GM12878 (cell line): ENCODE data around the gene ADK. TPM values are rescaled to one million over a fixed set of nuclear protein-coding genes. Genes with fewer than 3 reads are reported as not detected.

ENCODE experiments used
- CBFB ChIP-seq: IDR thresholded peaks from 2 replicates; pipeline ENCODE4 v1.6.1; 2016; ENCODE audit warnings: antibody characterized with exemption, low read depth
- CBX3 ChIP-seq: fragments of 200-600 bp; sonication (generic); IDR thresholded peaks from 2 replicates; pipeline ENCODE4 v1.6.1; 2016; ENCODE audit warnings: low read depth, borderline replicate concordance
- E2F8 ChIP-seq: fragments of 450-650 bp; IDR thresholded peaks from 2 replicates; pipeline ENCODE4 v1.6.1; 2018; ENCODE audit warnings: mild to moderate bottlenecking, low read depth, moderate library complexity; ENCODE audit not compliant: partially characterized antibody
- ETV6 ChIP-seq, 2 experiments: fragments of 450-650 bp in 1 of 2; IDR thresholded peaks in 1 of 2; conservative IDR thresholded peaks in 1 of 2; 2 replicates each; pipeline ENCODE4 v1.6.1; 2014; ENCODE audit warnings: antibody characterized with exemption in 1 of 2, borderline replicate concordance in 1 of 2, low read depth in 1 of 2, mild to moderate bottlenecking in 1 of 2, moderate library complexity in 1 of 2
- IKZF2 ChIP-seq, 2 experiments: fragments of 450-650 bp; IDR thresholded peaks; 2 replicates each; pipeline ENCODE4 v1.6.1; 2017; ENCODE audit warnings: mild to moderate bottlenecking in 2 of 2, moderate library complexity in 2 of 2
- IRF5 ChIP-seq: fragments of 450-650 bp; IDR thresholded peaks from 2 replicates; pipeline ENCODE4 v1.6.1; 2017; ENCODE audit warnings: borderline replicate concordance
- KDM1A ChIP-seq: fragments of 200-600 bp; sonication (generic); IDR thresholded peaks from 2 replicates; pipeline ENCODE4 v1.6.1; 2016; ENCODE audit warnings: borderline replicate concordance
- MAX ChIP-seq: IDR thresholded peaks from 2 replicates; pipeline ENCODE4 v1.6.1; 2012; ENCODE audit warnings: low read depth, low read length, improper control_type of control experiment
- REST ChIP-seq: IDR thresholded peaks from 2 replicates; pipeline ENCODE4 v1.6.1; 2012; ENCODE audit warnings: mild to moderate bottlenecking, low read depth, low read length
- TAF1 ChIP-seq: IDR thresholded peaks from 2 replicates; pipeline ENCODE4 v1.6.1; 2011; ENCODE audit warnings: mild to moderate bottlenecking, low read depth, low read length, borderline replicate concordance
- TCF3 ChIP-seq: IDR thresholded peaks from 2 replicates; pipeline ENCODE4 v1.6.1; 2012; ENCODE audit warnings: low read depth, mild to moderate bottlenecking, low read length, borderline replicate concordance; ENCODE audit not compliant: insufficient read depth
- ZBTB40 ChIP-seq: fragments of 450-650 bp; IDR thresholded peaks from 2 replicates; pipeline ENCODE4 v1.6.1; 2016; ENCODE audit warnings: mild to moderate bottlenecking, moderate library complexity, borderline replicate concordance
- ZNF217 ChIP-seq: fragments of 450-650 bp; IDR thresholded peaks from 2 replicates; pipeline ENCODE4 v1.6.1; 2017; ENCODE audit warnings: antibody characterized with exemption, mild to moderate bottlenecking
- ZNF274 ChIP-seq: IDR thresholded peaks from one replicate; pipeline ENCODE4 v1.8.0; 2011; ENCODE audit not compliant: insufficient read length, insufficient read depth
- polyA plus RNA-seq, 11 experiments: library from polyadenylated mRNA; depleted of rRNA in 4 of 11; unstranded in 6 of 11; stranded (reverse) in 5 of 11; fragments of >200 nt; fragmentation: Nextera tagmentation in 4 of 11; fragmentation: Illumina TruSeq in 1 of 11; extraction: Ambion mirVana in 4 of 11; extraction: Trizol in 1 of 11; gene quantifications; 1 replicate in 1 of 11; 2 replicates in 10 of 11; pipeline versions ENCODE4 v1.2.1 to v1.2.3, GENCODE V29; 2011 to 2016; ENCODE audit warnings: inconsistent platforms in 2 of 11, missing spikeins in 2 of 11, low read depth in 1 of 11
- total RNA-seq, 4 experiments: library from RNA; depleted of rRNA in 3 of 4; stranded (reverse); fragments of >200 nt in 3 of 4; fragmentation: Illumina TruSeq in 1 of 4; extraction: Trizol in 1 of 4; gene quantifications; 2 replicates each; pipeline versions ENCODE4 v1.2.1 to v1.2.3, GENCODE V29; 2013 to 2021

The ADK gene
- total and polyA plus RNA-seq, 10 of the 15 experiments (the other 5 are each of a cell fraction or from before 2014, with no cell fraction given) = 42.0 to 151 (median 81.6) TPM

- TF ChIP-seq REST = no peak
- TF ChIP-seq CBX3 = no peak
- TF ChIP-seq ETV6 (conservative IDR thresholded peaks at IDR 0.05 in 1 of 2, IDR thresholded peaks at IDR 0.05 in 1 of 2; ENCODE audit: borderline replicate concordance in 1 of 2, low read depth in 1 of 2) = no peak
- TF ChIP-seq CBFB = 0 out of 2 replicates have a peak, but pooled peaks have one; percentile 14
- no peak for TF ChIP-seq KDM1A
- no peak for TF ChIP-seq IRF5
- no peak for TF ChIP-seq E2F8
- TF ChIP-seq ZNF274 = no peak
- no peak for TF ChIP-seq ZBTB40
- peak; percentile 89 for TF ChIP-seq MAX
- TF ChIP-seq IKZF2 (IDR thresholded peaks at IDR 0.05) = no peak
- no peak for TF ChIP-seq TAF1
- TF ChIP-seq TCF3 = peak; percentile 40; the same call in 1 of the 2 replicates
- no peak for TF ChIP-seq ZNF217
Observed at GRCh38 chr10:74150990-74151878, at the start of gene ADK (continued).
